Lower lobe of right lung (tissue), 2 donors: ENCODE measurements around the gene SNRPB. TPM values are rescaled to one million over a fixed set of nuclear protein-coding genes. Genes with fewer than 3 reads are reported as not detected.
A peak's percentile ranks its signal among the peaks of the same experiment; 100 is the strongest.
"Not testable (repeated sequence)": the region's sequence is repeated elsewhere in the genome, so short reads cannot be mapped to it uniquely, and the experiment has no call there.

Experiments
- ATAC-seq, 2 donors: fragments of 200-7000 bp; cut with Tn5 transposase; one replicate each; pipeline ENCODE4 v1.9.1; 2020 to 2022; ENCODE audit warnings: mild to moderate bottlenecking in 2 of 2, moderate library complexity in 2 of 2
- DNase-seq: peaks from one replicate; pipeline ENCODE4 v3.0.0-alpha.2; 2020
- H3K27ac ChIP-seq: fragments of 200-600 bp; one replicate; pipeline ENCODE4 v1.8.0; 2022
- H3K27me3 ChIP-seq: fragments of 200-600 bp; one replicate; pipeline ENCODE4 v1.8.0; 2022; ENCODE audit warnings: low read depth
- H3K36me3 ChIP-seq: fragments of 200-600 bp; one replicate; pipeline ENCODE4 v1.8.0; 2022; ENCODE audit warnings: mild to moderate bottlenecking
- H3K4me1 ChIP-seq: fragments of 200-600 bp; one replicate; pipeline ENCODE4 v1.8.0; 2022
- H3K4me3 ChIP-seq: fragments of 200-600 bp; one replicate; pipeline ENCODE4 v1.8.0; 2022; ENCODE audit warnings: mild to moderate bottlenecking
- H3K9me3 ChIP-seq: fragments of 200-600 bp; one replicate; pipeline ENCODE4 v1.8.0; 2022
- CTCF ChIP-seq: fragments of 200-600 bp; IDR thresholded peaks from one replicate; pipeline ENCODE4 v1.8.0; 2022; ENCODE audit warnings: antibody characterized with exemption, mild to moderate bottlenecking
- intact Hi-C: fragments of 100-400 bp; cut with DNase I; formaldehyde crosslinking; loops from one replicate; pipeline ENCODE4 v1.11.0; 2022
- total RNA-seq: library from RNA; stranded (reverse); fragmentation: NEBNext Ultra II Directional; extraction: Animal tissue kit (Norgen Biotek cat#: 25700); gene quantifications from one replicate; pipeline ENCODE4 v1.2.1, GENCODE V29; 2021
- donor health status: DM: no; HTN: yes; CAD: no; lungs with severe emphysema.

SNRPB gene
- total RNA-seq, 1 donor from 2014 or later: 78.8 TPM

- H3K36me3 ChIP-seq: no peaks in the 10 kb centered on the region
- DNase-seq: no peak
- no peak for ATAC-seq
- H3K27me3 ChIP-seq: no peaks in the 10 kb centered on the region
- no peaks in the 10 kb centered on the region for H3K9me3 ChIP-seq
- TF ChIP-seq CTCF: no peak
- H3K27ac ChIP-seq: no peak overlapping the region
- peaks cover 15% of the 10 kb centered on the region for H3K4me1 ChIP-seq
- H3K4me3 ChIP-seq: peak overlapping the region; percentile 88
- intact Hi-C loops: no loop called here
Observed at GRCh38 chr20:2507464-2507863, 36.9 kb upstream of the SNRPB start.

- H3K9me3 ChIP-seq, H3K27me3 ChIP-seq, DNase-seq, H3K27ac ChIP-seq, intact Hi-C loops, H3K36me3 ChIP-seq, H3K4me3 ChIP-seq, ATAC-seq: not testable (repeated sequence)
- H3K4me1 ChIP-seq: peaks cover 15% of the 10 kb centered on the region
Observed at GRCh38 chr20:2506426-2506825, 35.8 kb upstream of the SNRPB start.

- H3K4me3 ChIP-seq, H3K27ac ChIP-seq, ATAC-seq, intact Hi-C loops, DNase-seq, H3K36me3 ChIP-seq, H3K27me3 ChIP-seq, H3K9me3 ChIP-seq: not testable (repeated sequence)
- peaks cover 15% of the 10 kb centered on the region for H3K4me1 ChIP-seq
Observed at GRCh38 chr20:2504803-2505202, 34.2 kb upstream of the SNRPB start.

- intact Hi-C loops, H3K27me3 ChIP-seq, ATAC-seq: not testable (repeated sequence)
Observed at GRCh38 chr20:2502808-2503384, 32.3 kb upstream of the SNRPB start.

GRCh38 chr20:2485661-2486060 lies 15.1 kb upstream of the SNRPB start:
- DNase-seq (no peak), ATAC-seq (peak; percentile 68 to 78)
- H3K4me3 ChIP-seq: no peak overlapping the region
- H3K27me3 ChIP-seq: no peaks in the 10 kb centered on the region
- no peaks in the 10 kb centered on the region for H3K9me3 ChIP-seq
- H3K36me3 ChIP-seq: peaks cover 92% of the 10 kb centered on the region
- no peak overlapping the region for H3K27ac ChIP-seq
- H3K4me1 ChIP-seq: no peaks in the 10 kb centered on the region
- no peak for TF ChIP-seq CTCF
- intact Hi-C loops: no loop called here

More at GRCh38 chr20:2502808-2503384, 32.3 kb upstream of the SNRPB start:
- not testable (repeated sequence) for H3K9me3 ChIP-seq, H3K27ac ChIP-seq, H3K4me1 ChIP-seq, DNase-seq, H3K4me3 ChIP-seq
- H3K36me3 ChIP-seq: peaks cover 25% of the 10 kb centered on the region

- Histone ChIP-seq H3K4me1 (no peaks in the 10 kb centered on the region), H3K27ac (no peak overlapping the region), H3K4me3 (no peak overlapping the region), H3K27me3 (no peaks in the 10 kb centered on the region), H3K9me3 (no peaks in the 10 kb centered on the region), H3K36me3 (peaks cover 87% of the 10 kb centered on the region)
- intact Hi-C loops: no loop called here
- TF ChIP-seq CTCF: no peak
- ATAC-seq: no peak
- no peak for DNase-seq
Observed at GRCh38 chr20:2485080-2485479, 14.5 kb upstream of the SNRPB start.

- ATAC-seq: no peak
- Histone ChIP-seq H3K36me3 (peaks cover 71% of the 10 kb centered on the region), H3K4me1 (no peaks in the 10 kb centered on the region), H3K4me3 (no peak overlapping the region), H3K27me3 (no peaks in the 10 kb centered on the region), H3K27ac (no peak overlapping the region), H3K9me3 (no peaks in the 10 kb centered on the region)
- no peak for TF ChIP-seq CTCF
- intact Hi-C loops: no loop called here
- no peak for DNase-seq
Observed at GRCh38 chr20:2483504-2483903, 12.9 kb upstream of the SNRPB start.
